ENCODE measurements around the gene IL31RA. TPM values are rescaled to one million over a fixed set of nuclear protein-coding genes. Genes with fewer than 3 reads are reported as not detected.

The IL31RA gene
- total RNA-seq, 1 experiment from 2014 or later, result not detected

- Mint-ChIP-seq H3K36me3 (no peaks in the 10 kb centered on the region), H3K9me3 (no peaks in the 10 kb centered on the region), H3K27me3 (ENCODE audit: low read depth) (no peaks in the 10 kb centered on the region), H3K27ac (no peak overlapping the region), H3K4me1 (no peaks in the 10 kb centered on the region), H3K4me3 (no peak overlapping the region)
- CTCF ChIA-PET, result no interaction called here
- ATAC-seq (no peak), DNase-seq (ENCODE audit: low spot score) (no peak)
- TF ChIP-seq ZNF671 (CRISPR knock-in tag; IDR thresholded peaks at IDR 0.05) (no peak), KAT7 (CRISPR knock-in tag; IDR thresholded peaks at IDR 0.05; ENCODE audit: borderline replicate concordance) (no peak)
- TF ChIP-seq, protein P1, sequence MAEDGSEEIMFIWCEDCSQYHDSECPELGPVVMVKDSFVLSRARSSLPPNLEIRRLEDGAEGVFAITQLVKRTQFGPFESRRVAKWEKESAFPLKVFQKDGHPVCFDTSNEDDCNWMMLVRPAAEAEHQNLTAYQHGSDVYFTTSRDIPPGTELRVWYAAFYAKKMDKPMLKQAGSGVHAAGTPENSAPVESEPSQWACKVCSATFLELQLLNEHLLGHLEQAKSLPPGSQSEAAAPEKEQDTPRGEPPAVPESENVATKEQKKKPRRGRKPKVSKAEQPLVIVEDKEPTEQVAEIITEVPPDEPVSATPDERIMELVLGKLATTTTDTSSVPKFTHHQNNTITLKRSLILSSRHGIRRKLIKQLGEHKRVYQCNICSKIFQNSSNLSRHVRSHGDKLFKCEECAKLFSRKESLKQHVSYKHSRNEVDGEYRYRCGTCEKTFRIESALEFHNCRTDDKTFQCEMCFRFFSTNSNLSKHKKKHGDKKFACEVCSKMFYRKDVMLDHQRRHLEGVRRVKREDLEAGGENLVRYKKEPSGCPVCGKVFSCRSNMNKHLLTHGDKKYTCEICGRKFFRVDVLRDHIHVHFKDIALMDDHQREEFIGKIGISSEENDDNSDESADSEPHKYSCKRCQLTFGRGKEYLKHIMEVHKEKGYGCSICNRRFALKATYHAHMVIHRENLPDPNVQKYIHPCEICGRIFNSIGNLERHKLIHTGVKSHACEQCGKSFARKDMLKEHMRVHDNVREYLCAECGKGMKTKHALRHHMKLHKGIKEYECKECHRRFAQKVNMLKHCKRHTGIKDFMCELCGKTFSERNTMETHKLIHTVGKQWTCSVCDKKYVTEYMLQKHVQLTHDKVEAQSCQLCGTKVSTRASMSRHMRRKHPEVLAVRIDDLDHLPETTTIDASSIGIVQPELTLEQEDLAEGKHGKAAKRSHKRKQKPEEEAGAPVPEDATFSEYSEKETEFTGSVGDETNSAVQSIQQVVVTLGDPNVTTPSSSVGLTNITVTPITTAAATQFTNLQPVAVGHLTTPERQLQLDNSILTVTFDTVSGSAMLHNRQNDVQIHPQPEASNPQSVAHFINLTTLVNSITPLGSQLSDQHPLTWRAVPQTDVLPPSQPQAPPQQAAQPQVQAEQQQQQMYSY (CRISPR knock-in tag; IDR thresholded peaks at IDR 0.05), result no peak
- POLR2A ChIA-PET, result no interaction called here
These were observed 48.2 kb downstream of the IL31RA start for GRCh38 chr5:55899344-55899743.

DNA sequence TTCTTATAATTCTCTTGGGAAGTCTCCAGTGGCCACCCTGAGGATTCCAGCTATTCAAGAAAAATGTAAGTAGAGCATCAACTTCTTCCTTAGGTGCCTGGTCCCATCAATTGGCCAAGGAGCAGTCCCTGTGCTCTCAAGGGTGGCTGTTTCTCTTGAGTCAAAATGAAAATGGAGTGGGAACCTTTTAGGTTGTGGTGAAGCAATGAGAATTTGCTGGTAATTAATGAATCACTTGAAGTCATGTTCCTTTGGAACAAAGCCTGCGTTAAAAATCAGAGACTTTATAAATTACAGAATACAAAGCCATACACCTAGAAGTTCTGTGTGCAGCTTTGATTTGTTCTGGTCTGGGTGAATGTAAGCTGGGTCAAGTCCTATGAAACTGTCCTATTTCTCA, 48.9 kb downstream of the IL31RA start:
- ATAC-seq, result no peak
- H3K9me3 Mint-ChIP-seq, result no peaks in the 10 kb centered on the region
- DNase-seq (ENCODE audit: low spot score), result no peak
- H3K4me3 Mint-ChIP-seq, result no peak overlapping the region
- no peak overlapping the region for H3K27ac Mint-ChIP-seq
- no peaks in the 10 kb centered on the region for H3K4me1 Mint-ChIP-seq
- TF ChIP-seq E2F4 (CRISPR knock-in tag; IDR thresholded peaks at IDR 0.05; ENCODE audit: borderline replicate concordance, low read depth) (no peak), PRRX2 (CRISPR knock-in tag; IDR thresholded peaks at IDR 0.05) (no peak), MYBL2 (CRISPR knock-in tag; IDR thresholded peaks at IDR 0.05) (no peak), ZNF396 (CRISPR knock-in tag; IDR thresholded peaks at IDR 0.05; ENCODE audit: borderline replicate concordance) (no peak), ZMAT4 (CRISPR knock-in tag; IDR thresholded peaks at IDR 0.05) (no peak), ZNF423 (CRISPR knock-in tag; IDR thresholded peaks at IDR 0.05) (no peak), ZNF317 (CRISPR knock-in tag; IDR thresholded peaks at IDR 0.05; ENCODE audit: borderline replicate concordance, low read depth) (no peak), ZNF263 (CRISPR knock-in tag; IDR thresholded peaks at IDR 0.05; ENCODE audit: low read depth) (no peak), NFYB (CRISPR knock-in tag; conservative IDR thresholded peaks at IDR 0.05; ENCODE audit: low read depth) (no peak), E2F5 (CRISPR knock-in tag; IDR thresholded peaks at IDR 0.05) (no peak), ZNF138 (CRISPR knock-in tag; conservative IDR thresholded peaks at IDR 0.05) (no peak)
- TF ChIP-seq, protein P2, sequence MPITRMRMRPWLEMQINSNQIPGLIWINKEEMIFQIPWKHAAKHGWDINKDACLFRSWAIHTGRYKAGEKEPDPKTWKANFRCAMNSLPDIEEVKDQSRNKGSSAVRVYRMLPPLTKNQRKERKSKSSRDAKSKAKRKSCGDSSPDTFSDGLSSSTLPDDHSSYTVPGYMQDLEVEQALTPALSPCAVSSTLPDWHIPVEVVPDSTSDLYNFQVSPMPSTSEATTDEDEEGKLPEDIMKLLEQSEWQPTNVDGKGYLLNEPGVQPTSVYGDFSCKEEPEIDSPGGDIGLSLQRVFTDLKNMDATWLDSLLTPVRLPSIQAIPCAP (CRISPR knock-in tag; IDR thresholded peaks at IDR 0.05), result no peak
- TF ChIP-seq, protein P3, sequence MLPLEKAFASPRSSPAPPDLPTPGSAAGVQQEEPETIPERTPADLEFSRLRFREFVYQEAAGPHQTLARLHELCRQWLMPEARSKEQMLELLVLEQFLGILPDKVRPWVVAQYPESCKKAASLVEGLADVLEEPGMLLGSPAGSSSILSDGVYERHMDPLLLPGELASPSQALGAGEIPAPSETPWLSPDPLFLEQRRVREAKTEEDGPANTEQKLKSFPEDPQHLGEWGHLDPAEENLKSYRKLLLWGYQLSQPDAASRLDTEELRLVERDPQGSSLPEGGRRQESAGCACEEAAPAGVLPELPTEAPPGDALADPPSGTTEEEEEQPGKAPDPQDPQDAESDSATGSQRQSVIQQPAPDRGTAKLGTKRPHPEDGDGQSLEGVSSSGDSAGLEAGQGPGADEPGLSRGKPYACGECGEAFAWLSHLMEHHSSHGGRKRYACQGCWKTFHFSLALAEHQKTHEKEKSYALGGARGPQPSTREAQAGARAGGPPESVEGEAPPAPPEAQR (CRISPR knock-in tag; IDR thresholded peaks at IDR 0.05), result no peak
- TF ChIP-seq, protein P4, sequence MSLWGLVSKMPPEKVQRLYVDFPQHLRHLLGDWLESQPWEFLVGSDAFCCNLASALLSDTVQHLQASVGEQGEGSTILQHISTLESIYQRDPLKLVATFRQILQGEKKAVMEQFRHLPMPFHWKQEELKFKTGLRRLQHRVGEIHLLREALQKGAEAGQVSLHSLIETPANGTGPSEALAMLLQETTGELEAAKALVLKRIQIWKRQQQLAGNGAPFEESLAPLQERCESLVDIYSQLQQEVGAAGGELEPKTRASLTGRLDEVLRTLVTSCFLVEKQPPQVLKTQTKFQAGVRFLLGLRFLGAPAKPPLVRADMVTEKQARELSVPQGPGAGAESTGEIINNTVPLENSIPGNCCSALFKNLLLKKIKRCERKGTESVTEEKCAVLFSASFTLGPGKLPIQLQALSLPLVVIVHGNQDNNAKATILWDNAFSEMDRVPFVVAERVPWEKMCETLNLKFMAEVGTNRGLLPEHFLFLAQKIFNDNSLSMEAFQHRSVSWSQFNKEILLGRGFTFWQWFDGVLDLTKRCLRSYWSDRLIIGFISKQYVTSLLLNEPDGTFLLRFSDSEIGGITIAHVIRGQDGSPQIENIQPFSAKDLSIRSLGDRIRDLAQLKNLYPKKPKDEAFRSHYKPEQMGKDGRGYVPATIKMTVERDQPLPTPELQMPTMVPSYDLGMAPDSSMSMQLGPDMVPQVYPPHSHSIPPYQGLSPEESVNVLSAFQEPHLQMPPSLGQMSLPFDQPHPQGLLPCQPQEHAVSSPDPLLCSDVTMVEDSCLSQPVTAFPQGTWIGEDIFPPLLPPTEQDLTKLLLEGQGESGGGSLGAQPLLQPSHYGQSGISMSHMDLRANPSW (CRISPR knock-in tag; conservative IDR thresholded peaks at IDR 0.05; ENCODE audit: low read depth), result no peak
- no peaks in the 10 kb centered on the region for H3K27me3 Mint-ChIP-seq (ENCODE audit: low read depth)
- CTCF ChIA-PET, result interaction anchor here (0.6 kb wide), 1 partner anchor 36 kb away, joined by 5 read pairs; no protein-coding TSS in a partner anchor
- no peaks in the 10 kb centered on the region for H3K36me3 Mint-ChIP-seq
- POLR2A ChIA-PET, result no interaction called here

Measured in WTC11 (cell line).